GM12872 (cell line): ENCODE data around the gene SCML2.

ENCODE experiments used
- TF ChIP-seq, protein P1 (sequence below): IDR thresholded peaks from 3 replicates; pipeline ENCODE4 v1.5.1; 2011; ENCODE audit warnings: low read depth, mild to moderate bottlenecking, low read length, moderate library complexity; ENCODE audit not compliant: insufficient read depth

Gene SCML2

DNA sequence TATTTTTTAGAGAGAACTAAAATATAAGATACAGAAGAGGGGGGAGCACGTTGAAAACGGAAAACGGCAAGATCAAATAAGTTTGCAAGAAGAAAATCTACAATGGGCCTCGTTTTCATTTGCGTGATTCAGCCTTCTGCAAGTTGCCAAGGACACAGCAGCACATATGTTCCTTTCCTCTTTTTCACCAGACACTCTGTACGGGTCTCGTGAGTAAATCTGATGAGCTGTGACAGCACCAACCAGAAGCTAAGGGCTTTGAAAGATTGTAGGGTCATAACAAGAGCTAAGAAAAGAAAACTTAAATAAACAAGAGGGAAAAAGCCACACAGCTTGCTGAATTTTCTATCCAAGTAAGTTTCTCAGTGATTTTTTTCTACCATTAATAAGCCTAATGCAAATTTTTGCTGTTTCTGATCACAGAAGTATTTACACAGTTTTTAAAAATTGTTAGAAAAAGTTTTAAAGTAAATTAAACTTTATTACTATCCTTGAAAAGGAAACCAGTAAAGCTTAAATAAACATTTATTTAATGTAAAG is 63.4 kb downstream of the SCML2 start:
- TF ChIP-seq, protein P1, sequence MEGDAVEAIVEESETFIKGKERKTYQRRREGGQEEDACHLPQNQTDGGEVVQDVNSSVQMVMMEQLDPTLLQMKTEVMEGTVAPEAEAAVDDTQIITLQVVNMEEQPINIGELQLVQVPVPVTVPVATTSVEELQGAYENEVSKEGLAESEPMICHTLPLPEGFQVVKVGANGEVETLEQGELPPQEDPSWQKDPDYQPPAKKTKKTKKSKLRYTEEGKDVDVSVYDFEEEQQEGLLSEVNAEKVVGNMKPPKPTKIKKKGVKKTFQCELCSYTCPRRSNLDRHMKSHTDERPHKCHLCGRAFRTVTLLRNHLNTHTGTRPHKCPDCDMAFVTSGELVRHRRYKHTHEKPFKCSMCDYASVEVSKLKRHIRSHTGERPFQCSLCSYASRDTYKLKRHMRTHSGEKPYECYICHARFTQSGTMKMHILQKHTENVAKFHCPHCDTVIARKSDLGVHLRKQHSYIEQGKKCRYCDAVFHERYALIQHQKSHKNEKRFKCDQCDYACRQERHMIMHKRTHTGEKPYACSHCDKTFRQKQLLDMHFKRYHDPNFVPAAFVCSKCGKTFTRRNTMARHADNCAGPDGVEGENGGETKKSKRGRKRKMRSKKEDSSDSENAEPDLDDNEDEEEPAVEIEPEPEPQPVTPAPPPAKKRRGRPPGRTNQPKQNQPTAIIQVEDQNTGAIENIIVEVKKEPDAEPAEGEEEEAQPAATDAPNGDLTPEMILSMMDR: no peak

DNA sequence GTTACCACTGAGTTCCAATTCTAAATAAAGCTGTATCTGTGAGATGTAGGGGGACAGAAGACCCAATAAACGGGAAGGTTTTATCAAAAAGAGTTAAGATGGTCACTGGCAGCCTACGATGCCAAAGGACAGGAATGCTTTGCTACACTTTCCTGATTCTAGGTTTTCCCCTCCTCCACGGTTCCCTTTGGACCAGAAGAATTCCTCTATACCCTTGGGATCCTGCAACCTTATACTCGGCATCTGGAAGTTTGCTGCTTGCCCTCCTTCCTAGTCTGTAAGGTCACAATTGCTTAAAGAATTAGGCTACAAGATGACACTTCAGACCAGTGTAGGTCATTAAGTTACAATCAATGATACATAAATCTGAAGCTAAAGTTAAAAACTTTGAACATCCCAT is 64.3 kb downstream of the SCML2 start:
- TF ChIP-seq, protein P1: no peak

DNA sequence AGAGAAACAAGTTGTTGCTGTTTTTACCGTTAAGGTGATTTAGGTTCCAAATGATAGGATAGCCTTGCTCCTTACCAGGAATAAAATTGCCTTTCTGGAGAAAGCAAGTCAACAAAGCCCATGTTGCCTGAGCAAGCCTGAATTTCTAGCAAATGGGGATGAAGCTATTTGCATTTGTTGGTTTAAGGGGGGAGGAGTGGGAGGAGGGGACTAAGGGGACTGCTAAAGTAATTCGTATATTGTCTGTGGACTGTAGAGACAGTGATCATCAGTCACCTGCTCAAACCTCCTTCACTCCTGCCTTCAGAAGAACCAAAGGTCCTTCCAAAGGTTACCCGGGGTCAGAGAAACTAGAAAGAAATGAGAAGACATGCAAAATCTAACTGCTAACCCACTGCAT is 65.8 kb downstream of the SCML2 start:
- TF ChIP-seq, protein P1: no peak

GRCh38 chrX:18286322-18286831 is 68.1 kb downstream of the SCML2 start:
- TF ChIP-seq, protein P1: no peak

GRCh38 chrX:18278449-18278848 is 76.0 kb downstream of the SCML2 start:
- TF ChIP-seq, protein P1: no peak

DNA sequence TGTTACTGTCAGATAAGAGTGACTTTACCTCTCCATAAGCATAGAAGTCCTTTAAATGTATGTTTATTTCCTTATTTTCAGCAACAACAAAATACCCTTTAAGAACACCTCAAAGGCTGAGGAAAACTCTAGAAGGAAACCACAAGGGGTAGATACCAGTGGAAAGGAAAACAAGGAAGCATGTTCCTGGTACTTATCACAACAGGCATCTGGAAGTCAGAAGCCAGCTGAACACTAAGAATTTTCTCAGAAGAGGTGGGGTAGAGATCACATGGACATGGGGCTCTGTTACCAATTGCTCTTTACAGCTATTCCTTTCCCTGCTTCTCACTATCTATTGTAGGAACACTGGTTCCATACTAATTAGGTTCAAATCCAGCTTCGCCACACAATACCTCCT is 82.3 kb downstream of the SCML2 start:
- TF ChIP-seq, protein P1: no peak

DNA sequence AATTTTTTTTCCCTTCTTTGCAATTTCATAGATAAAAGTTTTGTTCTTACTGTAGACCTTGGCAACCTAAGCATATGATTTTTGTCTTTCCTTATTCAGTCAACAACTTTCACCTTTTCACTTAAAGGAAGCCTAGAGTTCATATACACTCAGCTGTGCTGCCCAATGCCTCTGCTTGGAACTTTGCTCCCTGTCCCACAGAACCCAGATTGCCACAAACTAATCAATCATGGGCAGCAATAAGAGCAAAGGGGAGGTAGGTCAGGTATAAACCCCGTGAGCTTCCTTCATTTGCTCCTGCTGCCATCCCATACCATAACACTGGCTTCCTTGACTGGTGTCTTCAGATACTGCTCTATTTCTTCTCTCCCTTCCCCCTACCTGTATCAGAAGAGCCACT is 82.8 kb downstream of the SCML2 start:
- TF ChIP-seq, protein P1: no peak
